HG03520 (cell line): Measurements from ENCODE around the gene HDAC10.

Experiments used
- ATAC-seq: cut with Tn5 transposase; IDR thresholded peaks from one replicate; pipeline ENCODE4 v1.9.1; 2021; ENCODE audit warnings: mild to moderate bottlenecking, moderate library complexity; ENCODE audit not compliant: unreplicated experiment

HDAC10 gene

GRCh38 chr22:50202130-50202666 is 48.9 kb downstream of the HDAC10 start:
- ATAC-seq, result no peak

GRCh38 chr22:50201191-50202129 is 49.6 kb downstream of the HDAC10 start:
- ATAC-seq, result peak; percentile 17

- peak; percentile 63 for ATAC-seq
Measured at GRCh38 chr22:50200461-50201190, 50.4 kb downstream of the HDAC10 start, which contains the start of gene SELENOO. TSS of gene SELENOO (plus strand) at chr22:50201011. CDS start at chr22:50201037, 26 bp downstream.

GRCh38 chr22:50199829-50200460 is 51.1 kb downstream of the HDAC10 start:
- ATAC-seq, result no peak

- ATAC-seq, result no peak
Measured at GRCh38 chr22:50199251-50199721, 51.8 kb downstream of the HDAC10 start.

GRCh38 chr22:50198624-50199017 is 52.4 kb downstream of the HDAC10 start:
- ATAC-seq, result no peak

GRCh38 chr22:50197856-50198623 is 53.0 kb downstream of the HDAC10 start:
- no peak for ATAC-seq

- ATAC-seq, result no peak
Measured at GRCh38 chr22:50197000-50197800, 53.9 kb downstream of the HDAC10 start.

- ATAC-seq, result no peak
Measured at GRCh38 chr22:50196256-50196655, 54.8 kb downstream of the HDAC10 start.
